Fibroblast of the conjunctiva (primary cell): Measurements from ENCODE around the gene LYPD3.
A peak's percentile ranks its signal among the peaks of the same experiment; 100 is the strongest.

ENCODE experiments used
- DNase-seq: peaks from one replicate; pipeline ENCODE4 v3.0.0-alpha.2; 2010; ENCODE audit warnings: low read depth

LYPD3 gene

GRCh38 chr19:43485951-43486350 is 20.5 kb upstream of the LYPD3 start:
- no peak for DNase-seq

DNA sequence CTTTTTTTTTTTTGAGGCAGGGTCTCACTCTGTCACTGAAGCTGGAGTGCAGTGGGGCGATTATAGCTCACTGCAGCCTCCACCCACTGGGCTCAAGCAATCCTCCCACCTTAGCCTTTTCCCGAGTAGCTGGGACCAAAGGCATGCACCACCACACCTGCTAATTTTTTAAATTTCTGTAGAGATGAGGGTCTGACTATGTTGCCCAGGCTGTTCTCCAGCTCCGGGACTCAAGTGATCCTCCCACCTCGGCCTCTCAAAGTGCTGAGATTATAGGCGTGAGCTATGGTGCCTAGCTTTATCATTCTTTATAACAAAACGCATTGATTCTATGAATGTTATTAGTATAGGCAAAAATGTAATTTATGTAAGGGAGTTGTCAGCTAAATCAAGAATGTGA is 17.9 kb upstream of the LYPD3 start:
- DNase-seq = no peak

DNA sequence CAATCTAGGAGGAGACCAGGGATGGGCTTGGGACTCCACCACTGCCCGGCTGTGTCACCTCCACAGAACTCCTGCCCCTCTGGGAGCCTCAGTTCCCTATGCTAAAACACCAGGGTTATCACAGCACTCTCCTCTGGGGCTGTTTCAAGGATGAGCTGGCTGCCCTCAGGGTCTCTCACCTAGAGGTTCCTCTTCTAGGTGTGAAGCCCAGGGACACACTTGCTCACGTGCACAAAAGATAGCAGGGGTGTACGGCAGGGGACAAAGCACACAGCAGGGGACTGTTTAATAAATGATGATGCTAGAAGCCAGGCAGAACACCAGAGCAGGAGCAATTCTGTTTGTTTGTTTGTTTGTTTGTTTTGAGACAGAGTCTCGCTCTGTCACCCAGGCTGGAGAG is 16.8 kb upstream of the LYPD3 start:
- DNase-seq = no peak

- DNase-seq = no peak
Observed at GRCh38 chr19:43481701-43482100, 16.3 kb upstream of the LYPD3 start.

GRCh38 chr19:43480574-43480973 is 15.2 kb upstream of the LYPD3 start:
- no peak for DNase-seq

- no peak for DNase-seq
Observed at GRCh38 chr19:43479961-43480561, 14.7 kb upstream of the LYPD3 start.

DNA sequence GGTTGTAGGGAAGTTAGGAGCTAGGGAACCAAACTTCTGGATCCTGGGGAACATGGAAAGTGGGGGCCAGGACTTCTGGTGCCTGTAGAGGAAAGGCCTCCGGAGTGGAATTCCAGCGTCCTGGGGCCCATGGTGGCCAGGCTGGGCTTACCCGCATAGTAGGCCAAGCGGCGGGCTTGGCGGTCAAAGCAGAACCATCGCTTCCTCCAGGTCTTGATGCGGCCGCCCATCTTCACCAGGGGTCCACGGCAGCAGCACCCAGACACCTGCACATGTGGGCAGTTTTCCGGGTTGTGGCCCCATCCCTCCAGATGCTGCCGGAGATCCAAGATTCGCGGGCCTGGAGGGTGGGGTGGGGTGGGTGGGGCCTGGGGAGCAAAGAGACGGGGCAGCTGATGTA is 13.8 kb upstream of the LYPD3 start:
- no peak for DNase-seq

DNA sequence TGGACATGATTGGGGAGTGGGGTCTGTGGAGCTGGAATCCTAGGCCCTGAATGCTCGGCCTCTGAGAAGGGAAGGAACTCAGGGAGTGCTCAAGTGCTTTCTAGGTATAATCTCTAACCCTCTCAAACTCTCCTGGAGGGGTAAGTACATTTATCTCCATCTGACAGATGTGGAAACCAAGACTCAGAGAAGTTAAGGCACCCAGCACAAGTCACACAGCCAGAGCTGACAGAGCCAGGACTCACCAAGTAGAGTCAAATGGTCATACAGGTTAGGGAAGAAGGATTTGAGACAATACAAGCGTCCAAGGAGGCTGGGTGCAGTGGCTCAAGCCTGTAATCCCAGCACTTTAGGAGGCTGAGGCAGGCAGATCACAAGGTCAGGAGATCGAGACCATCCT is 12.9 kb upstream of the LYPD3 start:
- DNase-seq = no peak

GRCh38 chr19:43476606-43477005 is 11.2 kb upstream of the LYPD3 start:
- DNase-seq = no peak

GRCh38 chr19:43474986-43475705 is 9.7 kb upstream of the LYPD3 start:
- peak; percentile 81 for DNase-seq

GRCh38 chr19:43474487-43474886 is 9.1 kb upstream of the LYPD3 start:
- no peak for DNase-seq

GRCh38 chr19:43471091-43471490 is 5.7 kb upstream of the LYPD3 start:
- no peak for DNase-seq

- DNase-seq = no peak
Observed at GRCh38 chr19:43470288-43470687, 4.9 kb upstream of the LYPD3 start.

GRCh38 chr19:43469160-43469480 is 3.7 kb upstream of the LYPD3 start:
- DNase-seq = no peak

DNA sequence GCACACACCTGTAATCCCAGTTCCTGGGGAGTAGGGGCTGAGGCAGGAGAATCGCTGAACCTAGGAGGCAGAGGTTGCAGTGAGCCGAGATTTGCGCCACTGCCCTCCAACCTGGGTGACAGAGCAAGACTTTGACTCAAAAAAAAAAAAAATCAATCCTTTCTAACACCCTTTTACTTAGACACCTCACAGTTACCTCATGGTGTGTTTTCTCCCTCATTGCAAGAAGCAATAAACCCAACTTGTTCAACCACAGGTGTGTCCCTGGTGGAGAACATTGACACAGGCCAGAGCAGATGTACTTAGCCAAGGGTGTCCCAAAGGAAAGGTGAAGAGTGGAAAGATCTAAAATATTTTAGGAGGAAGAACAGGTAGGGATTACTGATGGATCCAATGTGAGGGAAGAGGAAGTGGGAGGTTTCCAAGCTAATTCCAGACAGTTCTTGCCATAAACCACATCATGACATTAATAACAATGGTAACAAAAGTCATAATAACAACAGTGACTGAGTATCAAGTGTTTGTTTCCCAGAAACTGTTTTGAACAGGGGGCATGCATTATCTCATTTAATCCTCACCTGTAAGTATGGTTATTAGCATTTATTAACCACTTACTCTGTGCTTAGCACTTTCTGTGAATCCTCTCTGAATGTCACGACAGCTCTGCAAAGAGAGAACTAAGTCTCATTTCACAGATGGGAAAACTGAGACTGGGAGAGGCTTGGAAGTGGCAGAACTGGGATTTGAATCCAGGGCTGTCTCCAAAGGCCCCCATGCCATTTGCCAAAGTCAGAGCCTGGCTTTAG is 3.1 kb upstream of the LYPD3 start:
- no peak for DNase-seq

- DNase-seq = no peak
Observed at GRCh38 chr19:43467730-43468129, 2.3 kb upstream of the LYPD3 start.

GRCh38 chr19:43467276-43467675 is 1.9 kb upstream of the LYPD3 start:
- no peak for DNase-seq

GRCh38 chr19:43466793-43467192 is 1.4 kb upstream of the LYPD3 start:
- no peak for DNase-seq

GRCh38 chr19:43464134-43464775 is 1.2 kb downstream of the LYPD3 start:
- DNase-seq = no peak

- peak; percentile 81 for DNase-seq
Observed at GRCh38 chr19:43463381-43464133, 1.9 kb downstream of the LYPD3 start.

DNA sequence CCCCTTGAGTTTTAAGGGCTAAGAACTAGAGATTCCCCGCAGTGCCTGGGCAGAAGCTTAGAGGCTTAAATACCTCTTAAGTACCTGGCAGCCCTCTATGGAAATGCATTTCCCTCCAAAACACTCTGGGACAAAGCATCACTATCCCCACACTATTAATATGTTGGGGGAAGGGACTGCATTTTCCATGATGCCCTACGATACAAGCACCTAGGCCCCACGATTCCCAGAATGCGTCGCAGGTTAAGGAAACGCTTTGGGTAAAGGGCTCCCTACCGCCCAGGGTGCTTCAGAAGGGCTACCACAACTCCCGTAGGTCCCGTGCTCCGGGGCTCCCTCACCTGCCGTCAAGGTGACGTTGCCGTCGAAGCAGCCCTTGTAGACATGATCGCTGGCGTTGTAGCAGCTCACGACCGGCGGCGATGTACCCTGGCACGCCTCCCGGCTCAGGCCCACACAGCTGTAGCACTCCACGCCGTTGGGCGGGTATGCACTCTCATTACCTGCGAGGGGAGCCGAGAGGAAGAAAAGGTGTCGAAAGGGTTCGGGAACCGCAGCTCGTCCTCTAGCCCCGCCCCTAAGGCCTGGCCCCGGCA is 2.5 kb downstream of the LYPD3 start:
- no peak for DNase-seq

DNA sequence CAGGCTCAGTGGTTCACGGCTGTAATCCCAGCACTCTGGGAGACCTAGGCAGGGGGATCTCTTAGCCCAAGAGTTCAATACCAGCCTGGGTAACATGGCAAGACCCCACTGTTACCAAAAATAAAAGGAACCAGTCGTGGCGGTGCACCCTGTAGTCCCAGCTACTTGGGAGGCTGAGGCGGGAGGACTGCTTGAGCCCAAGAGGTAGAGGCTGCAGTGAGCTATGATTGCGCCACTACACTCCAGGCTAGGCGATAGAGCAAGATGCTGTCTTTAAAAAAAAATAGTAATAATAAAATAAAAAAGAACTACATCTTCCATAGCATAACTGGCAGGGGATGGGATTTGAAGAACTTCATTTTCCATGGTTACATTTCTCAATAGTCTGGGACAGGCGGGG is 3.0 kb downstream of the LYPD3 start:
- DNase-seq = no peak
